Activated B cell treated with CpG ODN at 0.5 μM for 24 hours (primary cell): ENCODE results near the gene ARMH1. TPM values are rescaled to one million over a fixed set of nuclear protein-coding genes. Genes with fewer than 3 reads are reported as not detected.

ENCODE experiments used
- ATAC-seq: fragments of 200-7000 bp; cut with Tn5 transposase; one replicate; pipeline ENCODE4 v1.10.0; 2021; ENCODE audit warnings: low read depth, mild to moderate bottlenecking, moderate library complexity
- CTCF ChIA-PET: fragments of 350-600 bp; sonication (Branson Sonifier 250); formaldehyde crosslinking; loops from one replicate; lab custom pipeline; 2021; ENCODE audit warnings: antibody characterized with exemption; lab: Charles Lee
- POLR2A ChIA-PET: fragments of 350-600 bp; sonication (Branson Sonifier 250); formaldehyde crosslinking; loops from one replicate; lab custom pipeline; 2021; ENCODE audit warnings: antibody characterized with exemption; lab: Charles Lee
- DNase-seq: peaks from one replicate; pipeline ENCODE4 v3.0.0; 2022
- H3K27ac Mint-ChIP-seq: one replicate; pipeline ENCODE4 v1.8.0; 2020; ENCODE audit warnings: mixed read lengths
- H3K27me3 Mint-ChIP-seq: one replicate; pipeline ENCODE4 v1.8.0; 2021; ENCODE audit warnings: mixed read lengths
- H3K36me3 Mint-ChIP-seq: one replicate; pipeline ENCODE4 v1.8.0; 2021; ENCODE audit warnings: low read depth, mixed read lengths
- H3K4me1 Mint-ChIP-seq: one replicate; pipeline ENCODE4 v1.8.0; 2021; ENCODE audit warnings: mixed read lengths
- H3K4me3 Mint-ChIP-seq: one replicate; pipeline ENCODE4 v1.8.0; 2020; ENCODE audit warnings: mild to moderate bottlenecking, mixed read lengths
- H3K9me3 Mint-ChIP-seq: one replicate; pipeline ENCODE4 v1.8.0; 2020; ENCODE audit warnings: mixed read lengths
- CTCF ChIP-seq: fragments of 200-600 bp; IDR thresholded peaks from one replicate; pipeline ENCODE4 v1.8.0; 2022; ENCODE audit warnings: antibody characterized with exemption, mild to moderate bottlenecking
- intact Hi-C: fragments of 100-400 bp; cut with micrococcal nuclease; formaldehyde crosslinking; loops from one replicate; pipeline ENCODE4 v1.15.1; 2024
- total RNA-seq: library from RNA; stranded (reverse); gene quantifications from 2 replicates; pipeline ENCODE4 v1.2.3, GENCODE V29; 2022

ARMH1 gene
- total RNA-seq, 1 donor from 2014 or later, result 18.1 TPM

- Mint-ChIP-seq H3K9me3 (no peaks in the 10 kb centered on the region), H3K4me3 (peak overlapping the region; percentile 62), H3K4me1 (peaks cover 34% of the 10 kb centered on the region), H3K27me3 (no peaks in the 10 kb centered on the region), H3K27ac (peak overlapping the region; percentile 55), H3K36me3 (no peaks in the 10 kb centered on the region)
- ATAC-seq (peak; percentile 79), DNase-seq (no peak)
- ChIA-PET CTCF (interaction anchor here (1.5 kb wide), 1 partner anchor 21 kb away, joined by 6 read pairs; no protein-coding TSS in a partner anchor), POLR2A (interaction anchor here (1.2 to 1.7 kb wide), 2 partner anchors 13 to 23 kb away, joined by 4 to 9 read pairs; partner anchors contain the start of gene RNU5D-1)
- intact Hi-C loops, result loop anchor here (1.0 kb wide), 1 partner anchor 13 kb away; no protein-coding TSS in a partner anchor
- TF ChIP-seq CTCF, result no peak
Observed at GRCh38 chr1:44707959-44708831, 33.7 kb downstream of the ARMH1 start.

GRCh38 chr1:44713321-44713781 lies 38.8 kb downstream of the ARMH1 start:
- ChIA-PET POLR2A (interaction anchor here (0.6 to 9.8 kb wide), 21 partner anchors 10 to 1692 kb away, joined by 3 to 181 read pairs (median 7); partner anchors contain the start of genes ARMH1, DYNLT4, HECTD3 and PLK3), CTCF (interaction anchor here (1.0 to 8.3 kb wide), 5 partner anchors 15 to 297 kb away, joined by 3 to 54 read pairs (median 4); partner anchors contain the start of genes HECTD3 and RNU5D-1)
- Mint-ChIP-seq H3K4me1 (peaks cover 70% of the 10 kb centered on the region), H3K27ac (peak overlapping the region; percentile 89), H3K4me3 (peak overlapping the region; percentile 63), H3K27me3 (no peaks in the 10 kb centered on the region), H3K9me3 (no peaks in the 10 kb centered on the region), H3K36me3 (no peaks in the 10 kb centered on the region)
- intact Hi-C loops, result loop anchor here (1.0 to 2.0 kb wide), 2 partner anchors 8 to 15 kb away; no protein-coding TSS in a partner anchor
- DNase-seq (no peak), ATAC-seq (peak; percentile 56)
- no peak for TF ChIP-seq CTCF

- ATAC-seq (peak; percentile 47), DNase-seq (no peak)
- H3K36me3 Mint-ChIP-seq, result no peaks in the 10 kb centered on the region
- CTCF ChIA-PET, result interaction anchor here (0.6 to 8.3 kb wide), 6 partner anchors 14 to 1052 kb away, joined by 3 to 54 read pairs (median 3); partner anchors contain the start of gene RNU5D-1
- no peak for TF ChIP-seq CTCF
- H3K4me1 Mint-ChIP-seq, result peaks cover 71% of the 10 kb centered on the region
- intact Hi-C loops, result loop anchor here (2.0 kb wide), 1 partner anchor 310 kb away; the partner anchor contains the start of gene RNF220
- H3K27me3 Mint-ChIP-seq, result no peaks in the 10 kb centered on the region
- H3K4me3 Mint-ChIP-seq, result peak overlapping the region; percentile 58
- POLR2A ChIA-PET, result interaction anchor here (0.7 to 9.8 kb wide), 10 partner anchors 9 to 298 kb away, joined by 3 to 181 read pairs (median 6); partner anchors contain the start of genes ARMH1, PLK3, RNU5D-1 and TMEM53
- peak overlapping the region; percentile 89 for H3K27ac Mint-ChIP-seq
- H3K9me3 Mint-ChIP-seq, result no peaks in the 10 kb centered on the region
Observed at GRCh38 chr1:44714532-44714931, 40.0 kb downstream of the ARMH1 start.

- no peaks in the 10 kb centered on the region for H3K27me3 Mint-ChIP-seq
- peaks cover 75% of the 10 kb centered on the region for H3K4me1 Mint-ChIP-seq
- peak overlapping the region; percentile 58 for H3K4me3 Mint-ChIP-seq
- peak overlapping the region; percentile 89 for H3K27ac Mint-ChIP-seq
- CTCF ChIA-PET, result interaction anchor here (0.8 to 8.3 kb wide), 4 partner anchors 13 to 105 kb away, joined by 3 to 54 read pairs (median 4); partner anchors contain the start of gene RNU5D-1
- intact Hi-C loops, result loop anchor here (1.0 to 2.0 kb wide), 3 partner anchors 14 to 310 kb away; partner anchors contain the start of genes RNF220 and UROD
- ATAC-seq (peak; percentile 78), DNase-seq (no peak)
- peak; percentile 72 for TF ChIP-seq CTCF
- POLR2A ChIA-PET, result interaction anchor here (0.7 to 9.8 kb wide), 8 partner anchors 8 to 297 kb away, joined by 3 to 181 read pairs (median 6); partner anchors contain the start of genes ARMH1, PLK3, RNU5D-1 and TMEM53
- no peaks in the 10 kb centered on the region for H3K9me3 Mint-ChIP-seq
- H3K36me3 Mint-ChIP-seq, result no peaks in the 10 kb centered on the region
Observed at GRCh38 chr1:44714944-44715571, 40.5 kb downstream of the ARMH1 start.
